Endothelial cell of umbilical vein (primary cell): ENCODE data around the gene CLDN34. TPM values are rescaled to one million over a fixed set of nuclear protein-coding genes. Genes with fewer than 3 reads are reported as not detected.

Experiments used
- BruUV-seq: library from RNA; stranded (reverse); fragments of 400-500 nt; replicated peaks from 2 replicates; lab custom pipeline; 2021; lab: Mats Ljungman, UMichigan
- CTCF ChIA-PET: fragments of 300-600, 350-600 bp; sonication (Branson Sonifier 250); formaldehyde crosslinking; loops from one replicate; lab custom pipeline; 2021; ENCODE audit warnings: antibody characterized with exemption, inconsistent platforms; lab: Charles Lee
- POLR2A ChIA-PET: fragments of 300-600, 350-600 bp; sonication (Branson Sonifier 250); formaldehyde crosslinking; loops from one replicate; lab custom pipeline; 2021; ENCODE audit warnings: antibody characterized with exemption, inconsistent platforms; lab: Charles Lee
- DNase-seq: peaks from one replicate; pipeline ENCODE4 v3.0.0-alpha.2; 2011; ENCODE audit warnings: low read depth, low spot score
- FAIRE-seq: peaks from 2 replicates; lab custom pipeline; 2011; peaks lifted over from hg19 to GRCh38; lab: Jason Lieb, UNC
- H2AFZ ChIP-seq: 2 replicates; pipeline ENCODE4 v1.6.0; 2012; ENCODE audit warnings: low read depth, low read length, control low read depth, inconsistent platforms
- H3K27ac ChIP-seq: 2 replicates; pipeline ENCODE4 v1.5.1; 2011; ENCODE audit warnings: low read depth, mild to moderate bottlenecking, control low read depth, low read length, moderate library complexity; ENCODE audit not compliant: insufficient read depth
- H3K27me3 ChIP-seq, 2 experiments: 2 replicates each; pipeline versions ENCODE4 v1.6.0 to v1.6.1; 2011; ENCODE audit warnings: low read length in 2 of 2, mixed read lengths in 1 of 2; ENCODE audit not compliant: control insufficient read depth in 2 of 2, insufficient read depth in 2 of 2
- H3K36me3 ChIP-seq, 2 experiments: 2 replicates in 1 of 2; 3 replicates in 1 of 2; pipeline ENCODE4 v1.5.1; 2011; ENCODE audit warnings: low read length in 2 of 2, mild to moderate bottlenecking in 1 of 2, moderate library complexity in 1 of 2; ENCODE audit not compliant: control insufficient read depth in 2 of 2, insufficient read depth in 2 of 2; ENCODE audit errors: extremely low read depth in 1 of 2
- H3K4me1 ChIP-seq: 3 replicates; pipeline ENCODE4 v1.5.1; 2011; ENCODE audit warnings: mild to moderate bottlenecking, low read length; ENCODE audit not compliant: control insufficient read depth, insufficient read depth; ENCODE audit errors: extremely low read depth
- H3K4me2 ChIP-seq: 2 replicates; pipeline ENCODE4 v1.6.1; 2011; ENCODE audit warnings: low read length, control low read depth, mixed read lengths; ENCODE audit not compliant: insufficient read depth
- H3K4me3 ChIP-seq, 3 experiments: fragments of 200-600 bp in 1 of 3; sonication (generic), shearing (Covaris generic) in 1 of 3; replicated peaks in 1 of 3; 2 replicates each; pipeline ENCODE4 v1.5.1; 2011 to 2016; ENCODE audit warnings: control low read depth in 3 of 3, low read length in 3 of 3, mild to moderate bottlenecking in 2 of 3, inconsistent platforms in 1 of 3, low read depth in 1 of 3, moderate library complexity in 1 of 3; ENCODE audit not compliant: insufficient read depth in 1 of 3
- H3K79me2 ChIP-seq: 2 replicates; pipeline ENCODE4 v1.6.0; 2012; ENCODE audit warnings: low read length, inconsistent platforms; ENCODE audit not compliant: control insufficient read depth, insufficient read depth
- H3K9ac ChIP-seq: replicated peaks from 2 replicates; pipeline ENCODE3; 2011; ENCODE audit warnings: low read length, control low read depth; ENCODE audit not compliant: insufficient read depth; ENCODE audit errors: extremely low read depth
- H3K9me1 ChIP-seq: replicated peaks from 3 replicates; pipeline ENCODE4 v1.6.0; 2011; ENCODE audit warnings: mild to moderate bottlenecking, low read length; ENCODE audit not compliant: control insufficient read depth, insufficient read depth; ENCODE audit errors: extremely low read depth
- H3K9me3 ChIP-seq: replicated peaks from 2 replicates; pipeline ENCODE4 v1.5.1; 2012; ENCODE audit warnings: low read length, inconsistent platforms; ENCODE audit not compliant: control insufficient read depth, insufficient read depth
- H4K20me1 ChIP-seq: replicated peaks from 2 replicates; pipeline ENCODE3; 2011; ENCODE audit warnings: mild to moderate bottlenecking, low read length; ENCODE audit not compliant: control insufficient read depth, insufficient read depth; ENCODE audit errors: extremely low read depth
- CTCF ChIP-seq, 2 donors: IDR thresholded peaks; 1 replicate in 1 of 2; 2 replicates in 1 of 2; pipeline ENCODE4 v1.5.1; 2011; ENCODE audit warnings: low read length in 2 of 2, mild to moderate bottlenecking in 2 of 2, moderate library complexity in 2 of 2, control low read depth in 1 of 2, inconsistent platforms in 1 of 2, low read depth in 1 of 2; ENCODE audit not compliant: insufficient read depth in 1 of 2; ENCODE audit errors: extremely low read depth in 1 of 2
- EZH2 ChIP-seq: IDR thresholded peaks from 2 replicates; pipeline ENCODE4 v1.6.1; 2012; ENCODE audit warnings: borderline replicate concordance, low read depth, mild to moderate bottlenecking, moderate library complexity, low read length, inconsistent platforms; ENCODE audit not compliant: severe bottlenecking
- FOS ChIP-seq: IDR thresholded peaks from 2 replicates; pipeline ENCODE4 v1.6.1; 2011; ENCODE audit warnings: mild to moderate bottlenecking, low read length, moderate library complexity, borderline replicate concordance; ENCODE audit not compliant: insufficient read depth
- GATA2 ChIP-seq: IDR thresholded peaks from 2 replicates; pipeline ENCODE4 v1.7.0; 2011; ENCODE audit warnings: low read depth, mild to moderate bottlenecking, moderate library complexity, mixed read lengths, low read length; ENCODE audit not compliant: insufficient read length, insufficient read depth
- JUN ChIP-seq: IDR thresholded peaks from 2 replicates; pipeline ENCODE4 v1.6.1; 2011; ENCODE audit warnings: borderline replicate concordance, low read depth; ENCODE audit not compliant: insufficient read length, insufficient read depth
- MYC ChIP-seq: IDR thresholded peaks from one replicate; pipeline ENCODE4 v1.6.1; 2011; ENCODE audit warnings: mild to moderate bottlenecking, low read depth, low read length
- POLR2A ChIP-seq: IDR thresholded peaks from 2 replicates; pipeline ENCODE4 v1.6.1; 2012; ENCODE audit warnings: low read depth, mild to moderate bottlenecking, control low read depth, low read length
- POLR2AphosphoS5 ChIP-seq: IDR thresholded peaks from 2 replicates; pipeline ENCODE4 v1.6.1; 2012; ENCODE audit warnings: low read depth, mild to moderate bottlenecking, control low read depth, low read length, moderate library complexity; ENCODE audit not compliant: insufficient read depth
- dilution Hi-C: fragments of 300-500 bp; cut with MboI; formaldehyde crosslinking; loops from one replicate; pipeline ENCODE4 v1.15.0; 2019; ENCODE audit warnings: low sequenced_read_pairs; ENCODE audit not compliant: extremely low pct_ligation_motif_present
- intact Hi-C: fragments of 100-400 bp; cut with micrococcal nuclease; formaldehyde crosslinking; loops from one replicate; pipeline ENCODE4 v1.10.0; 2022
- polyA plus RNA-seq, 4 experiments: library from polyadenylated mRNA; depleted of rRNA in 3 of 4; stranded (reverse) in 3 of 4; unstranded in 1 of 4; fragments of >200 nt; gene quantifications; 2 replicates each; pipeline versions ENCODE4 v1.2.1 to v1.2.3, GENCODE V29; 2011 to 2012; ENCODE audit warnings: missing spikeins in 1 of 4
- total RNA-seq: library from RNA; stranded (reverse); gene quantifications from 2 replicates; pipeline ENCODE4 v1.2.3, GENCODE V29; 2021
- TF ChIP-seq, protein P1 (sequence below): IDR thresholded peaks from 2 replicates; pipeline ENCODE4 v1.6.1; 2011; ENCODE audit not compliant: insufficient read depth, insufficient read length

CLDN34 gene
- total and polyA plus RNA-seq, 2 donors (not counting 3 experiments of a cell fraction or from before 2014, with no cell fraction given): 0.08 to 0.46 TPM

- Histone ChIP-seq H4K20me1 (no peaks in the 10 kb centered on the region), H2AFZ (no peak overlapping the region), H3K9ac (no peak overlapping the region), H3K27me3 (no peaks in the 10 kb centered on the region), H3K27ac (no peak overlapping the region), H3K4me3 (no peak overlapping the region), H3K4me2 (no peak overlapping the region), H3K9me1 (no peaks in the 10 kb centered on the region), H3K9me3 (no peaks in the 10 kb centered on the region), H3K4me1 (peaks cover 3% of the 10 kb centered on the region), H3K36me3 (no peaks in the 10 kb centered on the region), H3K79me2 (no peaks in the 10 kb centered on the region)
- FAIRE-seq (no peak), DNase-seq (no peak)
- ChIA-PET CTCF (no interaction called here), POLR2A (no interaction called here)
- no peak for TF ChIP-seq POLR2A
- no peak for TF ChIP-seq EZH2
- no peak for TF ChIP-seq CTCF (IDR thresholded peaks at IDR 0.05; ENCODE audit: extremely low read depth in 1 of 2, insufficient read depth in 1 of 2, low read depth in 1 of 2, low read length in 2 of 2)
- no peak for TF ChIP-seq MYC
- no peak for TF ChIP-seq JUN
- TF ChIP-seq FOS: no peak
- TF ChIP-seq GATA2: no peak
- TF ChIP-seq POLR2AphosphoS5: no peak
- TF ChIP-seq, protein P1, sequence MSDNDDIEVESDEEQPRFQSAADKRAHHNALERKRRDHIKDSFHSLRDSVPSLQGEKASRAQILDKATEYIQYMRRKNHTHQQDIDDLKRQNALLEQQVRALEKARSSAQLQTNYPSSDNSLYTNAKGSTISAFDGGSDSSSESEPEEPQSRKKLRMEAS: no peak
- dilution Hi-C loops: no loop called here
- BruUV-seq: no TSS peak
- intact Hi-C loops: no loop called here
Observed at GRCh38 chrX:9977635-9978034, 10.5 kb downstream of the CLDN34 start.
